Neural cell (in vitro differentiated cells): ENCODE data around the gene ISCU.

Experiments used
- CTCF ChIP-seq: fragments of 450-650 bp; IDR thresholded peaks from 2 replicates; pipeline ENCODE4 v1.5.1; 2014; ENCODE audit warnings: antibody characterized with exemption, mild to moderate bottlenecking, moderate library complexity; ENCODE audit not compliant: poor library complexity, severe bottlenecking
- EP300 ChIP-seq: fragments of 450-650 bp; conservative IDR thresholded peaks from 2 replicates; pipeline ENCODE4 v1.6.1; 2014; ENCODE audit warnings: antibody characterized with exemption, mild to moderate bottlenecking, moderate library complexity; ENCODE audit not compliant: poor library complexity, severe bottlenecking

GRCh38 chr12:108618079-108618952, 55.9 kb downstream of the ISCU start:
- TF ChIP-seq CTCF (peak; percentile 94), EP300 (no peak)
